Suprapubic skin (tissue), 3 donors: ENCODE data around the gene ANGEL2.

ENCODE experiments used
- CTCF ChIP-seq, 2 donors: fragments of 200-600 bp in 1 of 2; fragments of 450-650 bp in 1 of 2; sonication (generic) in 1 of 2; IDR thresholded peaks; one replicate each; pipeline ENCODE4 v1.5.1; 2016 to 2019; ENCODE audit warnings: antibody characterized with exemption in 2 of 2, mild to moderate bottlenecking in 1 of 2, moderate library complexity in 1 of 2
- POLR2AphosphoS5 ChIP-seq, 3 donors: sonication (generic); formaldehyde crosslinking; IDR thresholded peaks; one replicate each; pipeline ENCODE4 v1.6.1; 2017; ENCODE audit warnings: antibody characterized with exemption in 3 of 3

GRCh38 chr1:213014642-213015041, 1.0 kb downstream of the ANGEL2 start:
- TF ChIP-seq CTCF (IDR thresholded peaks at IDR 0.05) (no peak), POLR2AphosphoS5 (IDR thresholded peaks at IDR 0.05) (no peak)
